Endothelial cell of umbilical vein (primary cell): ENCODE results near the gene ALPL. TPM values are rescaled to one million over a fixed set of nuclear protein-coding genes. Genes with fewer than 3 reads are reported as not detected.

Source experiments
- BruUV-seq: library from RNA; stranded (reverse); fragments of 400-500 nt; replicated peaks from 2 replicates; lab custom pipeline; 2021; lab: Mats Ljungman, UMichigan
- CTCF ChIA-PET: fragments of 300-600, 350-600 bp; sonication (Branson Sonifier 250); formaldehyde crosslinking; loops from one replicate; lab custom pipeline; 2021; ENCODE audit warnings: antibody characterized with exemption, inconsistent platforms; lab: Charles Lee
- POLR2A ChIA-PET: fragments of 300-600, 350-600 bp; sonication (Branson Sonifier 250); formaldehyde crosslinking; loops from one replicate; lab custom pipeline; 2021; ENCODE audit warnings: antibody characterized with exemption, inconsistent platforms; lab: Charles Lee
- DNase-seq: peaks from one replicate; pipeline ENCODE4 v3.0.0-alpha.2; 2011; ENCODE audit warnings: low read depth, low spot score
- FAIRE-seq: peaks from 2 replicates; lab custom pipeline; 2011; peaks lifted over from hg19 to GRCh38; lab: Jason Lieb, UNC
- H2AFZ ChIP-seq: 2 replicates; pipeline ENCODE4 v1.6.0; 2012; ENCODE audit warnings: low read depth, low read length, control low read depth, inconsistent platforms
- H3K27ac ChIP-seq: 2 replicates; pipeline ENCODE4 v1.5.1; 2011; ENCODE audit warnings: low read depth, mild to moderate bottlenecking, control low read depth, low read length, moderate library complexity; ENCODE audit not compliant: insufficient read depth
- H3K27me3 ChIP-seq, 2 experiments: 2 replicates each; pipeline versions ENCODE4 v1.6.0 to v1.6.1; 2011; ENCODE audit warnings: low read length in 2 of 2, mixed read lengths in 1 of 2; ENCODE audit not compliant: control insufficient read depth in 2 of 2, insufficient read depth in 2 of 2
- H3K36me3 ChIP-seq, 2 experiments: 2 replicates in 1 of 2; 3 replicates in 1 of 2; pipeline ENCODE4 v1.5.1; 2011; ENCODE audit warnings: low read length in 2 of 2, mild to moderate bottlenecking in 1 of 2, moderate library complexity in 1 of 2; ENCODE audit not compliant: control insufficient read depth in 2 of 2, insufficient read depth in 2 of 2; ENCODE audit errors: extremely low read depth in 1 of 2
- H3K4me1 ChIP-seq: 3 replicates; pipeline ENCODE4 v1.5.1; 2011; ENCODE audit warnings: mild to moderate bottlenecking, low read length; ENCODE audit not compliant: control insufficient read depth, insufficient read depth; ENCODE audit errors: extremely low read depth
- H3K4me2 ChIP-seq: 2 replicates; pipeline ENCODE4 v1.6.1; 2011; ENCODE audit warnings: low read length, control low read depth, mixed read lengths; ENCODE audit not compliant: insufficient read depth
- H3K4me3 ChIP-seq, 3 experiments: fragments of 200-600 bp in 1 of 3; sonication (generic), shearing (Covaris generic) in 1 of 3; replicated peaks in 1 of 3; 2 replicates each; pipeline ENCODE4 v1.5.1; 2011 to 2016; ENCODE audit warnings: control low read depth in 3 of 3, low read length in 3 of 3, mild to moderate bottlenecking in 2 of 3, inconsistent platforms in 1 of 3, low read depth in 1 of 3, moderate library complexity in 1 of 3; ENCODE audit not compliant: insufficient read depth in 1 of 3
- H3K79me2 ChIP-seq: 2 replicates; pipeline ENCODE4 v1.6.0; 2012; ENCODE audit warnings: low read length, inconsistent platforms; ENCODE audit not compliant: control insufficient read depth, insufficient read depth
- H3K9ac ChIP-seq: replicated peaks from 2 replicates; pipeline ENCODE3; 2011; ENCODE audit warnings: low read length, control low read depth; ENCODE audit not compliant: insufficient read depth; ENCODE audit errors: extremely low read depth
- H3K9me1 ChIP-seq: replicated peaks from 3 replicates; pipeline ENCODE4 v1.6.0; 2011; ENCODE audit warnings: mild to moderate bottlenecking, low read length; ENCODE audit not compliant: control insufficient read depth, insufficient read depth; ENCODE audit errors: extremely low read depth
- H3K9me3 ChIP-seq: replicated peaks from 2 replicates; pipeline ENCODE4 v1.5.1; 2012; ENCODE audit warnings: low read length, inconsistent platforms; ENCODE audit not compliant: control insufficient read depth, insufficient read depth
- H4K20me1 ChIP-seq: replicated peaks from 2 replicates; pipeline ENCODE3; 2011; ENCODE audit warnings: mild to moderate bottlenecking, low read length; ENCODE audit not compliant: control insufficient read depth, insufficient read depth; ENCODE audit errors: extremely low read depth
- EZH2 ChIP-seq: IDR thresholded peaks from 2 replicates; pipeline ENCODE4 v1.6.1; 2012; ENCODE audit warnings: borderline replicate concordance, low read depth, mild to moderate bottlenecking, moderate library complexity, low read length, inconsistent platforms; ENCODE audit not compliant: severe bottlenecking
- FOS ChIP-seq: IDR thresholded peaks from 2 replicates; pipeline ENCODE4 v1.6.1; 2011; ENCODE audit warnings: mild to moderate bottlenecking, low read length, moderate library complexity, borderline replicate concordance; ENCODE audit not compliant: insufficient read depth
- GATA2 ChIP-seq: IDR thresholded peaks from 2 replicates; pipeline ENCODE4 v1.7.0; 2011; ENCODE audit warnings: low read depth, mild to moderate bottlenecking, moderate library complexity, mixed read lengths, low read length; ENCODE audit not compliant: insufficient read length, insufficient read depth
- JUN ChIP-seq: IDR thresholded peaks from 2 replicates; pipeline ENCODE4 v1.6.1; 2011; ENCODE audit warnings: borderline replicate concordance, low read depth; ENCODE audit not compliant: insufficient read length, insufficient read depth
- MYC ChIP-seq: IDR thresholded peaks from one replicate; pipeline ENCODE4 v1.6.1; 2011; ENCODE audit warnings: mild to moderate bottlenecking, low read depth, low read length
- POLR2A ChIP-seq: IDR thresholded peaks from 2 replicates; pipeline ENCODE4 v1.6.1; 2012; ENCODE audit warnings: low read depth, mild to moderate bottlenecking, control low read depth, low read length
- POLR2AphosphoS5 ChIP-seq: IDR thresholded peaks from 2 replicates; pipeline ENCODE4 v1.6.1; 2012; ENCODE audit warnings: low read depth, mild to moderate bottlenecking, control low read depth, low read length, moderate library complexity; ENCODE audit not compliant: insufficient read depth
- dilution Hi-C: fragments of 300-500 bp; cut with MboI; formaldehyde crosslinking; loops from one replicate; pipeline ENCODE4 v1.15.0; 2019; ENCODE audit warnings: low sequenced_read_pairs; ENCODE audit not compliant: extremely low pct_ligation_motif_present
- intact Hi-C: fragments of 100-400 bp; cut with micrococcal nuclease; formaldehyde crosslinking; loops from one replicate; pipeline ENCODE4 v1.10.0; 2022
- polyA plus RNA-seq, 4 experiments: library from polyadenylated mRNA; depleted of rRNA in 3 of 4; stranded (reverse) in 3 of 4; unstranded in 1 of 4; fragments of >200 nt; gene quantifications; 2 replicates each; pipeline versions ENCODE4 v1.2.1 to v1.2.3, GENCODE V29; 2011 to 2012; ENCODE audit warnings: missing spikeins in 1 of 4
- total RNA-seq: library from RNA; stranded (reverse); gene quantifications from 2 replicates; pipeline ENCODE4 v1.2.3, GENCODE V29; 2021
- TF ChIP-seq, protein P1 (sequence below), 2 donors: IDR thresholded peaks; 1 replicate in 1 of 2; 2 replicates in 1 of 2; pipeline ENCODE4 v1.5.1; 2011; ENCODE audit warnings: low read length in 2 of 2, mild to moderate bottlenecking in 2 of 2, moderate library complexity in 2 of 2, control low read depth in 1 of 2, inconsistent platforms in 1 of 2, low read depth in 1 of 2; ENCODE audit not compliant: insufficient read depth in 1 of 2; ENCODE audit errors: extremely low read depth in 1 of 2
- TF ChIP-seq, protein P2 (sequence below): IDR thresholded peaks from 2 replicates; pipeline ENCODE4 v1.6.1; 2011; ENCODE audit not compliant: insufficient read depth, insufficient read length

The ALPL gene
- total and polyA plus RNA-seq, 2 donors (not counting 3 experiments of a cell fraction or from before 2014, with no cell fraction given), result 0.38 to 0.92 TPM

DNA sequence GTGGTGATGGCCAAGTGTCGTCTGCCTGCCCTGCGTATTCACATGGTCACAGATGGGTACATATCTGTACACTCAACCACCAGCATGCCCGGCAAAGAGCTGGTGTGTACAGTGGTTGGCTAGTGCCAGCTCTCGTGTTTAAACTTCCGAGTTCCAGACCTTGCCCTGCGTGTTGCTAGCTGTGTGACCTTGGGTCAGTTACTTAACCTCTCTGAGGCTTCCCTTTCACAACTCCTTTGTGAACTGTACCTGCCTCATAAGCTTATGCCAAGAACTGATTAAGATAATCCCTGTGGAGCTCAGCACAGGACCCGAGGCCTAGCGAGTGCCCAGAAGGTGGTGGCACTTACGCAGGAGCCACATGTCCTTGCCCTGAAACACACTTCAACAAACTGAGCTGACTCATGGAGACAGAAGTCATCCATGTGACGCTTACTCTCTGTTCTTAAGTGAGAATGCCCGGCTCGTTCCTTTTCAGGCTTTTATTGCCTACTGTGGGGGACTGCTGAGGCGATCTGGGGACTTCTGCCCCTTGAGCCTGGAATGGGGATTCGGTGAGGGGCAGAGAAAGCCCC, 55.4 kb downstream of the ALPL start:
- intact Hi-C loops, result no loop called here
- dilution Hi-C loops, result no loop called here
- H4K20me1 ChIP-seq, result no peaks in the 10 kb centered on the region
- no peaks in the 10 kb centered on the region for H3K9me1 ChIP-seq
- ChIA-PET POLR2A (no interaction called here), CTCF (interaction anchor here (0.7 to 1.0 kb wide), 2 partner anchors 16 to 294 kb away, joined by 3 to 5 read pairs; no protein-coding TSS in a partner anchor)
- H2AFZ ChIP-seq, result no peak overlapping the region
- H3K27me3 ChIP-seq, result no peaks in the 10 kb centered on the region
- H3K4me1 ChIP-seq, result no peaks in the 10 kb centered on the region
- no peak for DNase-seq
- no peak for FAIRE-seq
- H3K79me2 ChIP-seq, result no peaks in the 10 kb centered on the region
- H3K9me3 ChIP-seq, result no peaks in the 10 kb centered on the region
- no peak overlapping the region for H3K4me2 ChIP-seq
- no peak overlapping the region for H3K9ac ChIP-seq
- no TSS peak for BruUV-seq
- TF ChIP-seq JUN, result no peak
- TF ChIP-seq, protein P1, sequence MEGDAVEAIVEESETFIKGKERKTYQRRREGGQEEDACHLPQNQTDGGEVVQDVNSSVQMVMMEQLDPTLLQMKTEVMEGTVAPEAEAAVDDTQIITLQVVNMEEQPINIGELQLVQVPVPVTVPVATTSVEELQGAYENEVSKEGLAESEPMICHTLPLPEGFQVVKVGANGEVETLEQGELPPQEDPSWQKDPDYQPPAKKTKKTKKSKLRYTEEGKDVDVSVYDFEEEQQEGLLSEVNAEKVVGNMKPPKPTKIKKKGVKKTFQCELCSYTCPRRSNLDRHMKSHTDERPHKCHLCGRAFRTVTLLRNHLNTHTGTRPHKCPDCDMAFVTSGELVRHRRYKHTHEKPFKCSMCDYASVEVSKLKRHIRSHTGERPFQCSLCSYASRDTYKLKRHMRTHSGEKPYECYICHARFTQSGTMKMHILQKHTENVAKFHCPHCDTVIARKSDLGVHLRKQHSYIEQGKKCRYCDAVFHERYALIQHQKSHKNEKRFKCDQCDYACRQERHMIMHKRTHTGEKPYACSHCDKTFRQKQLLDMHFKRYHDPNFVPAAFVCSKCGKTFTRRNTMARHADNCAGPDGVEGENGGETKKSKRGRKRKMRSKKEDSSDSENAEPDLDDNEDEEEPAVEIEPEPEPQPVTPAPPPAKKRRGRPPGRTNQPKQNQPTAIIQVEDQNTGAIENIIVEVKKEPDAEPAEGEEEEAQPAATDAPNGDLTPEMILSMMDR (IDR thresholded peaks at IDR 0.05; ENCODE audit: extremely low read depth in 1 of 2, insufficient read depth in 1 of 2, low read depth in 1 of 2, low read length in 2 of 2), result no peak
- no peak for TF ChIP-seq EZH2
- no peak for TF ChIP-seq POLR2AphosphoS5
- TF ChIP-seq MYC, result no peak
- TF ChIP-seq GATA2, result no peak
- no peak for TF ChIP-seq FOS
- no peak for TF ChIP-seq POLR2A
- TF ChIP-seq, protein P2, sequence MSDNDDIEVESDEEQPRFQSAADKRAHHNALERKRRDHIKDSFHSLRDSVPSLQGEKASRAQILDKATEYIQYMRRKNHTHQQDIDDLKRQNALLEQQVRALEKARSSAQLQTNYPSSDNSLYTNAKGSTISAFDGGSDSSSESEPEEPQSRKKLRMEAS, result no peak
- H3K36me3 ChIP-seq, result no peaks in the 10 kb centered on the region
- H3K27ac ChIP-seq, result no peak overlapping the region
- H3K4me3 ChIP-seq, result no peak overlapping the region
